Measurements from ENCODE around the gene GBF1. TPM values are rescaled to one million over a fixed set of nuclear protein-coding genes. Genes with fewer than 3 reads are reported as not detected.
A peak's percentile ranks its signal among the peaks of the same experiment; 100 is the strongest.

The GBF1 gene
- total RNA-seq, 1 donor from 2014 or later, result 8.7 TPM

- no peaks in the 10 kb centered on the region for H3K27me3 ChIP-seq (ENCODE audit: control insufficient read depth, insufficient read depth, low read length)
- peak; percentile 23 for FAIRE-seq
- H3K36me3 ChIP-seq (ENCODE audit: control insufficient read depth, insufficient read depth, low read length), result peaks cover 1% of the 10 kb centered on the region
- TF ChIP-seq CTCF (IDR thresholded peaks at IDR 0.05; ENCODE audit: insufficient read depth, low read length, severe bottlenecking), result no peak
- DNase-seq (ENCODE audit: low read depth), result peak; percentile 96
- no peak overlapping the region for H3K4me3 ChIP-seq (ENCODE audit: low read depth, low read length)
These were observed 98.7 kb downstream of the GBF1 start for GRCh38 chr10:102344067-102344466.

GRCh38 chr10:102347236-102347828 lies 102.0 kb downstream of the GBF1 start:
- no peak for FAIRE-seq
- H3K27me3 ChIP-seq (ENCODE audit: control insufficient read depth, insufficient read depth, low read length), result no peaks in the 10 kb centered on the region
- peak; percentile 55 for DNase-seq (ENCODE audit: low read depth)
- TF ChIP-seq CTCF (IDR thresholded peaks at IDR 0.05; ENCODE audit: insufficient read depth, low read length, severe bottlenecking), result peak; percentile 81
- H3K36me3 ChIP-seq (ENCODE audit: control insufficient read depth, insufficient read depth, low read length), result peaks cover 3% of the 10 kb centered on the region
- H3K4me3 ChIP-seq (ENCODE audit: low read depth, low read length), result no peak overlapping the region

GRCh38 chr10:102352066-102352715 lies 106.9 kb downstream of the GBF1 start:
- Histone ChIP-seq H3K36me3 (ENCODE audit: control insufficient read depth, insufficient read depth, low read length) (peaks cover 24% of the 10 kb centered on the region), H3K4me3 (ENCODE audit: low read depth, low read length) (no peak overlapping the region), H3K27me3 (ENCODE audit: control insufficient read depth, insufficient read depth, low read length) (no peaks in the 10 kb centered on the region)
- FAIRE-seq, result no peak
- TF ChIP-seq CTCF (IDR thresholded peaks at IDR 0.05; ENCODE audit: insufficient read depth, low read length, severe bottlenecking), result peak; percentile 82
- DNase-seq (ENCODE audit: low read depth), result peak; percentile 47

- no peaks in the 10 kb centered on the region for H3K27me3 ChIP-seq (ENCODE audit: control insufficient read depth, insufficient read depth, low read length)
- DNase-seq (ENCODE audit: low read depth), result no peak
- H3K4me3 ChIP-seq (ENCODE audit: low read depth, low read length), result no peak overlapping the region
- TF ChIP-seq CTCF (IDR thresholded peaks at IDR 0.05; ENCODE audit: insufficient read depth, low read length, severe bottlenecking), result no peak
- peaks cover 32% of the 10 kb centered on the region for H3K36me3 ChIP-seq (ENCODE audit: control insufficient read depth, insufficient read depth, low read length)
- no peak for FAIRE-seq
These were observed 109.1 kb downstream of the GBF1 start for GRCh38 chr10:102354451-102354850.

GRCh38 chr10:102358712-102359382 lies 113.5 kb downstream of the GBF1 start:
- DNase-seq (ENCODE audit: low read depth) (no peak), FAIRE-seq (peak; percentile 87)
- Histone ChIP-seq H3K4me3 (ENCODE audit: low read depth, low read length) (no peak overlapping the region), H3K36me3 (ENCODE audit: control insufficient read depth, insufficient read depth, low read length) (peaks cover 43% of the 10 kb centered on the region), H3K27me3 (ENCODE audit: control insufficient read depth, insufficient read depth, low read length) (no peaks in the 10 kb centered on the region)
- no peak for TF ChIP-seq CTCF (IDR thresholded peaks at IDR 0.05; ENCODE audit: insufficient read depth, low read length, severe bottlenecking)

All from bronchial epithelial cell (primary cell).